GM12892 (cell line): ENCODE results near the gene LARP4.

ENCODE experiments used
- POLR2A ChIP-seq: IDR thresholded peaks from 2 replicates; pipeline ENCODE4 v1.6.1; 2011; ENCODE audit warnings: low read depth, low read length, control low read depth
- POLR2AphosphoS5 ChIP-seq: IDR thresholded peaks from 2 replicates; pipeline ENCODE4 v1.6.1; 2011; ENCODE audit warnings: low read depth, low read length, control low read depth

- TF ChIP-seq POLR2AphosphoS5 = no peak
- no peak for TF ChIP-seq POLR2A
These were observed 118.7 kb downstream of the LARP4 start for GRCh38 chr12:50519353-50519752.
